Ovary (tissue), 9 donors: ENCODE data around the gene INO80. TPM values are rescaled to one million over a fixed set of nuclear protein-coding genes. Genes with fewer than 3 reads are reported as not detected.
"Not testable (repeated sequence)": the region's sequence is repeated elsewhere in the genome, so short reads cannot be mapped to it uniquely, and the experiment has no call there.

Source experiments
- DNase-seq, 5 donors: peaks; one replicate each; pipeline ENCODE4 v3.0.0-alpha.2; 2019 to 2020
- H3K27ac ChIP-seq, 2 donors: fragments of 200-600 bp; one replicate each; pipeline versions ENCODE4 v1.5.1 to v1.8.0; 2019 to 2022
- H3K27me3 ChIP-seq: fragments of 200-600 bp; one replicate; pipeline ENCODE4 v1.8.0; 2022
- H3K36me3 ChIP-seq: fragments of 200-600 bp; sonication (generic); one replicate; pipeline ENCODE4 v1.5.1; 2019
- H3K4me1 ChIP-seq: one replicate; pipeline ENCODE4 v1.8.1; 2013; ENCODE audit warnings: mild to moderate bottlenecking, moderate library complexity; ENCODE audit not compliant: insufficient read depth
- H3K4me3 ChIP-seq: fragments of 200-600 bp; sonication (generic); one replicate; pipeline ENCODE4 v1.5.1; 2017
- H3K9me3 ChIP-seq, 2 donors: fragments of 200-600 bp in 1 of 2; sonication (generic) in 1 of 2; one replicate each; pipeline versions ENCODE4 v1.5.1 to v1.8.1; 2013 to 2019; ENCODE audit warnings: mild to moderate bottlenecking in 1 of 2, moderate library complexity in 1 of 2
- EP300 ChIP-seq: sonication (generic); formaldehyde crosslinking; IDR thresholded peaks from one replicate; pipeline ENCODE4 v1.6.1; 2017; ENCODE audit warnings: antibody characterized with exemption
- POLR2A ChIP-seq: fragments of 450-650 bp; IDR thresholded peaks from one replicate; pipeline ENCODE4 v1.6.1; 2017; ENCODE audit warnings: antibody characterized with exemption, mild to moderate bottlenecking, moderate library complexity
- WGBS, 3 donors: extraction: QIAGEN DNeasy Blood & Tissue Kit in 1 of 3; methylation state at CpG; one replicate each; pipeline versions ENCODE4 v1.1.5 to v1.1.7; 2013 to 2017; 5-methylcytosine and 5-hydroxymethylcytosine counted together
- intact Hi-C, 4 donors: fragments of 100-400 bp; cut with DNase I; formaldehyde crosslinking; loops; one replicate each; pipeline versions ENCODE4 v1.11.0 to v1.15.1; 2022 to 2023
- polyA plus RNA-seq, 2 donors: library from polyadenylated mRNA; stranded (reverse); fragments of 200-250 nt in 1 of 2; fragments of 350-450 nt in 1 of 2; fragmentation: Illumina TruSeq in 1 of 2; extraction: RNeasy Lipid Tissue Mini Kit (QIAGEN cat#74804) in 1 of 2; gene quantifications; one replicate each; pipeline ENCODE4 v1.2.3, GENCODE V29; 2013 to 2014
- total RNA-seq, 7 donors: library from RNA; depleted of rRNA in 2 of 7; stranded (reverse); fragments of >200 nt in 2 of 7; fragmentation: NEBNext Ultra II Directional in 3 of 7; extraction: Animal tissue kit (Norgen Biotek cat#: 25700) in 3 of 7; gene quantifications; one replicate each; pipeline versions ENCODE4 v1.1.0 to v1.2.4, GENCODE V29; 2016 to 2023
- TF ChIP-seq, protein P1 (sequence below), 3 donors: fragments of 450-650 bp in 2 of 3; fragments of 200-600 bp in 1 of 3; IDR thresholded peaks; one replicate each; pipeline versions ENCODE4 v1.5.1 to v1.8.0; 2016 to 2022; ENCODE audit warnings: antibody characterized with exemption in 3 of 3, mild to moderate bottlenecking in 1 of 3
- donor health status: DM: no; HTN: no; CAD: no; lungs with moderate emphysema.
- donor health status: DM: no; HTN: no; CAD: no.
- donor health status: Bipolar disorder and iron deficiency.
- donor health status: DM: yes; HTN: yes; CAD: no.
- donor health status: DM: no; HTN: no; CAD: no.
- donor health status: DM: yes; HTN: yes; CAD: no.

INO80 gene
- total and polyA plus RNA-seq, 9 donors: 12.0 to 36.0 (median 17.3) TPM

- WGBS, 3 donors: 80 to 84% (median 83%) methylated on average over 5 of the region's 5 CpGs
Measured at GRCh38 chr15:41139619-41140018, 23.5 kb upstream of the INO80 start.

GRCh38 chr15:41139112-41139511 is 23.0 kb upstream of the INO80 start:
- intact Hi-C loops, H3K4me3 ChIP-seq, DNase-seq, H3K27ac ChIP-seq, H3K36me3 ChIP-seq, H3K27me3 ChIP-seq, H3K9me3 ChIP-seq, H3K4me1 ChIP-seq: not testable (repeated sequence)
- WGBS, 3 donors: 86 to 90% (median 90%) methylated on average over 7 of the region's 7 CpGs

More at GRCh38 chr15:41139619-41140018, 23.5 kb upstream of the INO80 start:
- Histone ChIP-seq H3K4me1 (no peaks in the 10 kb centered on the region), H3K36me3 (no peaks in the 10 kb centered on the region), H3K4me3 (no peak overlapping the region), H3K27ac (no peak overlapping the region), H3K27me3 (no peaks in the 10 kb centered on the region), H3K9me3 (no peaks in the 10 kb centered on the region)
- DNase-seq: no peak
- intact Hi-C loops: no loop called here
- TF ChIP-seq, protein P1, sequence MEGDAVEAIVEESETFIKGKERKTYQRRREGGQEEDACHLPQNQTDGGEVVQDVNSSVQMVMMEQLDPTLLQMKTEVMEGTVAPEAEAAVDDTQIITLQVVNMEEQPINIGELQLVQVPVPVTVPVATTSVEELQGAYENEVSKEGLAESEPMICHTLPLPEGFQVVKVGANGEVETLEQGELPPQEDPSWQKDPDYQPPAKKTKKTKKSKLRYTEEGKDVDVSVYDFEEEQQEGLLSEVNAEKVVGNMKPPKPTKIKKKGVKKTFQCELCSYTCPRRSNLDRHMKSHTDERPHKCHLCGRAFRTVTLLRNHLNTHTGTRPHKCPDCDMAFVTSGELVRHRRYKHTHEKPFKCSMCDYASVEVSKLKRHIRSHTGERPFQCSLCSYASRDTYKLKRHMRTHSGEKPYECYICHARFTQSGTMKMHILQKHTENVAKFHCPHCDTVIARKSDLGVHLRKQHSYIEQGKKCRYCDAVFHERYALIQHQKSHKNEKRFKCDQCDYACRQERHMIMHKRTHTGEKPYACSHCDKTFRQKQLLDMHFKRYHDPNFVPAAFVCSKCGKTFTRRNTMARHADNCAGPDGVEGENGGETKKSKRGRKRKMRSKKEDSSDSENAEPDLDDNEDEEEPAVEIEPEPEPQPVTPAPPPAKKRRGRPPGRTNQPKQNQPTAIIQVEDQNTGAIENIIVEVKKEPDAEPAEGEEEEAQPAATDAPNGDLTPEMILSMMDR (IDR thresholded peaks at IDR 0.05): no peak
- TF ChIP-seq EP300: no peak
- no peak for TF ChIP-seq POLR2A

- H3K27me3 ChIP-seq, H3K27ac ChIP-seq, H3K9me3 ChIP-seq, H3K4me3 ChIP-seq, H3K4me1 ChIP-seq, H3K36me3 ChIP-seq, DNase-seq, intact Hi-C loops: not testable (repeated sequence)
- WGBS, 3 donors: 89 to 90% (median 90%) methylated on average over 6 of the region's 6 CpGs
Measured at GRCh38 chr15:41135580-41135979, 19.5 kb upstream of the INO80 start.

DNA sequence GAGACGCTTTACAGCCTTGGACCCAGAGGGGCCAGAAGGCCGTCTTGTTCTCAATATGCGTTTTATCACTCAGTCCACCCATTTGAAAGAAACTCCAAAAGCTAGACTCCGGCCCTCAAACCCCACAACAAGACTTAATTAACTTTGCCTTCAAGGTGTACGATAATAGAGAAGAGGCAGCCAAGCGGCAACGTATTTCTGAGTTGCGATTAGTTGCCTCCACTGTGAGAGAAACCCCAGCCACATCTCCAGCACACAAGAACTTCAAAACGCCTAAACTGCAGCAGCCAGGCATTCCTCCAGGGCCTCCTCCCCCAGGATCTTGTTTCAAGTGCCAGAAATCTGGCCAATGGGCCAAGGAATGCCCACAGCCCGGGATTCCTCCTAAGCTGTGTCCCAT is 17.4 kb upstream of the INO80 start:
- Histone ChIP-seq H3K9me3 (no peaks in the 10 kb centered on the region), H3K27me3 (no peaks in the 10 kb centered on the region), H3K36me3 (no peaks in the 10 kb centered on the region), H3K4me3 (no peak overlapping the region), H3K27ac (no peak overlapping the region), H3K4me1 (no peaks in the 10 kb centered on the region)
- no peak for DNase-seq
- TF ChIP-seq POLR2A: no peak
- no peak for TF ChIP-seq EP300
- intact Hi-C loops: no loop called here
- 59 to 70% (median 62%) methylated on average over 10 of the region's 10 CpGs for WGBS, 3 donors

DNA sequence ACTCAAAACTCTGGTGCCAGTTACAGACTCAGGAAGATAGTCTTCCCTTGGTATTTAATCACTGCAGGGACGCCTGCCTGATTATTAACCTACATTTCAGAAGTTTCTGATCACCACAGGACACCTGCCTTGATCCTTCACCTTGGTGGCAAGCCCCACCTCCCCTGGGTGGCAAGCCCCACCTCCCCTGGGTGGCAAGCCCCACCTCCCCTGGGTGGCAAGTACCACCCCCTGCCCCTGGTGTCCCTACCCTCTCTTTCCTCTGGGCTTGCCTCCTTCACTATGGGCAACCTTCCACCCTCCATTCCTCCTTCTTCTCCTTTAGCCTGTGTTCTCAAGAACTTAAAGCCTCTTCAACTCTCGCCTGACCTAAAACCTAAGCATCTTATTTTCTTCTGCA is 16.0 kb upstream of the INO80 start:
- H3K4me3 ChIP-seq, H3K36me3 ChIP-seq, H3K27me3 ChIP-seq, H3K9me3 ChIP-seq, DNase-seq, H3K27ac ChIP-seq, H3K4me1 ChIP-seq, intact Hi-C loops: not testable (repeated sequence)
- whole genome bisulfite sequencing, 3 donors: 81 to 84% (median 83%) methylated on average over 2 of the region's 2 CpGs

GRCh38 chr15:41128174-41128902 is 12.3 kb upstream of the INO80 start:
- H3K27ac ChIP-seq: no peak overlapping the region
- no peak for TF ChIP-seq EP300
- TF ChIP-seq POLR2A: no peak
- TF ChIP-seq, protein P1 (IDR thresholded peaks at IDR 0.05): no peak
- H3K4me1 ChIP-seq: no peaks in the 10 kb centered on the region
- WGBS, 3 donors: 82 to 86% (median 83%) methylated on average over 6 of the region's 6 CpGs
- no peak for DNase-seq
- no peaks in the 10 kb centered on the region for H3K27me3 ChIP-seq
- H3K36me3 ChIP-seq: no peaks in the 10 kb centered on the region
- no peak overlapping the region for H3K4me3 ChIP-seq
- intact Hi-C loops: no loop called here
- no peaks in the 10 kb centered on the region for H3K9me3 ChIP-seq
